ENCODE data around the gene NFATC3. TPM values are rescaled to one million over a fixed set of nuclear protein-coding genes. Genes with fewer than 3 reads are reported as not detected.

Gene NFATC3
- total and polyA plus RNA-seq, 2 donors from 2014 or later = 15.0 to 37.7 TPM

GRCh38 chr16:68215302-68215701 is 130.1 kb downstream of the NFATC3 start:
- FAIRE-seq = no peak
- Histone ChIP-seq H3K4me1 (ENCODE audit: control insufficient read depth in 2 of 3, insufficient read depth in 2 of 3, low read depth in 1 of 3, low read length in 3 of 3) (no peaks in the 10 kb centered on the region), H3K27ac (ENCODE audit: low read depth in 2 of 2, low read length in 2 of 2) (no peak overlapping the region), H3K4me3 (ENCODE audit: low read length in 3 of 3) (no peak overlapping the region), H3K27me3 (ENCODE audit: control insufficient read depth, insufficient read depth, low read length) (no peaks in the 10 kb centered on the region), H3K9me3 (ENCODE audit: control insufficient read depth in 2 of 3, insufficient read depth in 1 of 3, low read length in 3 of 3) (no peaks in the 10 kb centered on the region), H3K9ac (ENCODE audit: low read length in 3 of 3) (no peak overlapping the region), H3K36me3 (ENCODE audit: control insufficient read depth in 2 of 3, insufficient read depth in 3 of 3, low read length in 3 of 3) (peaks cover 0 to 2% (median 0%) of the 10 kb centered on the region in 3 donors)
- intact Hi-C loops (cut with DNase I) = loop anchor here (10.0 kb wide), 1 partner anchor 121 kb away; no protein-coding TSS in a partner anchor
- DNase-seq = no peak
- TF ChIP-seq CTCF (IDR thresholded peaks at IDR 0.05; ENCODE audit: borderline replicate concordance, extremely low read depth, insufficient read depth) = no peak

GRCh38 chr16:68216240-68216639 is 131.1 kb downstream of the NFATC3 start:
- Histone ChIP-seq H3K9ac (ENCODE audit: low read length in 3 of 3) (no peak overlapping the region), H3K4me3 (ENCODE audit: low read length in 3 of 3) (no peak overlapping the region), H3K27me3 (ENCODE audit: control insufficient read depth, insufficient read depth, low read length) (no peaks in the 10 kb centered on the region), H3K36me3 (ENCODE audit: control insufficient read depth in 2 of 3, insufficient read depth in 3 of 3, low read length in 3 of 3) (peaks cover 0 to 4% (median 0%) of the 10 kb centered on the region in 3 donors), H3K27ac (ENCODE audit: low read depth in 2 of 2, low read length in 2 of 2) (no peak overlapping the region), H3K4me1 (ENCODE audit: control insufficient read depth in 2 of 3, insufficient read depth in 2 of 3, low read depth in 1 of 3, low read length in 3 of 3) (no peaks in the 10 kb centered on the region), H3K9me3 (ENCODE audit: control insufficient read depth in 2 of 3, insufficient read depth in 1 of 3, low read length in 3 of 3) (no peaks in the 10 kb centered on the region)
- DNase-seq (no peak), FAIRE-seq (no peak)
- intact Hi-C loops (cut with DNase I) = loop anchor here (10.0 kb wide), 1 partner anchor 121 kb away; no protein-coding TSS in a partner anchor
- no peak for TF ChIP-seq CTCF (IDR thresholded peaks at IDR 0.05; ENCODE audit: borderline replicate concordance, extremely low read depth, insufficient read depth)

- no peaks in the 10 kb centered on the region for H3K4me1 ChIP-seq (ENCODE audit: control insufficient read depth in 2 of 3, insufficient read depth in 2 of 3, low read depth in 1 of 3, low read length in 3 of 3)
- H3K4me3 ChIP-seq (ENCODE audit: low read length in 3 of 3) = no peak overlapping the region
- intact Hi-C loops (cut with DNase I) = loop anchor here (10.0 kb wide), 1 partner anchor 123 kb away; no protein-coding TSS in a partner anchor
- DNase-seq (no peak), FAIRE-seq (no peak)
- no peaks in the 10 kb centered on the region for H3K9me3 ChIP-seq (ENCODE audit: control insufficient read depth in 2 of 3, insufficient read depth in 1 of 3, low read length in 3 of 3)
- TF ChIP-seq CTCF (IDR thresholded peaks at IDR 0.05; ENCODE audit: borderline replicate concordance, extremely low read depth, insufficient read depth) = no peak
- no peak overlapping the region for H3K27ac ChIP-seq (ENCODE audit: low read depth in 2 of 2, low read length in 2 of 2)
- H3K9ac ChIP-seq (ENCODE audit: low read length in 3 of 3) = no peak overlapping the region
- H3K27me3 ChIP-seq (ENCODE audit: control insufficient read depth, insufficient read depth, low read length) = no peaks in the 10 kb centered on the region
- H3K36me3 ChIP-seq (ENCODE audit: control insufficient read depth in 2 of 3, insufficient read depth in 3 of 3, low read length in 3 of 3) = peaks cover 0 to 5% (median 0%) of the 10 kb centered on the region in 3 donors
These were observed 132.3 kb downstream of the NFATC3 start for GRCh38 chr16:68217506-68217905.

Measured in kidney (tissue), 14 donors.